Activated CD8-positive, alpha-beta T cell treated with anti-CD3 and anti-CD28 coated beads, Interleukin-2, amount 10 ng/mL, durations not matched to agents 7 days and 5 days (primary cell): Measurements from ENCODE around the gene EIF4G1. TPM values are rescaled to one million over a fixed set of nuclear protein-coding genes. Genes with fewer than 3 reads are reported as not detected.

Experiments
- ATAC-seq: fragments of 150-1000 bp; cut with Tn5 transposase; one replicate; pipeline ENCODE4 v1.10.0; 2021; ENCODE audit warnings: moderate library complexity
- CTCF ChIA-PET: fragments of 350-600 bp; sonication (Branson Sonifier 250); formaldehyde crosslinking; loops from one replicate; lab custom pipeline; 2021; ENCODE audit warnings: antibody characterized with exemption; lab: Charles Lee
- POLR2A ChIA-PET: fragments of 350-600 bp; sonication (Branson Sonifier 250); formaldehyde crosslinking; loops from one replicate; lab custom pipeline; 2021; ENCODE audit warnings: antibody characterized with exemption; lab: Charles Lee
- DNase-seq: peaks from one replicate; pipeline ENCODE4 v3.0.0-alpha.2; 2020
- H3K27ac Mint-ChIP-seq: one replicate; pipeline ENCODE4 v1.8.0; 2021; ENCODE audit warnings: mild to moderate bottlenecking, mixed read lengths
- H3K27me3 Mint-ChIP-seq: one replicate; pipeline ENCODE4 v1.8.0; 2021; ENCODE audit warnings: low read depth, mixed read lengths
- H3K36me3 Mint-ChIP-seq: one replicate; pipeline ENCODE4 v1.8.0; 2021; ENCODE audit warnings: low read depth, mixed read lengths
- H3K4me1 Mint-ChIP-seq: one replicate; pipeline ENCODE4 v1.8.0; 2021; ENCODE audit warnings: low read depth, mixed read lengths
- H3K4me3 Mint-ChIP-seq: one replicate; pipeline ENCODE4 v1.8.0; 2021; ENCODE audit warnings: mild to moderate bottlenecking, mixed read lengths
- H3K9me3 Mint-ChIP-seq: one replicate; pipeline ENCODE4 v1.8.0; 2022; ENCODE audit warnings: mixed read lengths; ENCODE audit not compliant: insufficient read depth
- total RNA-seq, 2 experiments: library from RNA; stranded (reverse); gene quantifications; one replicate each; pipeline ENCODE4 v1.2.3, GENCODE V29; 2021

EIF4G1 gene
- total RNA-seq, 2 experiments from 2014 or later, result 339 to 348 TPM

DNA sequence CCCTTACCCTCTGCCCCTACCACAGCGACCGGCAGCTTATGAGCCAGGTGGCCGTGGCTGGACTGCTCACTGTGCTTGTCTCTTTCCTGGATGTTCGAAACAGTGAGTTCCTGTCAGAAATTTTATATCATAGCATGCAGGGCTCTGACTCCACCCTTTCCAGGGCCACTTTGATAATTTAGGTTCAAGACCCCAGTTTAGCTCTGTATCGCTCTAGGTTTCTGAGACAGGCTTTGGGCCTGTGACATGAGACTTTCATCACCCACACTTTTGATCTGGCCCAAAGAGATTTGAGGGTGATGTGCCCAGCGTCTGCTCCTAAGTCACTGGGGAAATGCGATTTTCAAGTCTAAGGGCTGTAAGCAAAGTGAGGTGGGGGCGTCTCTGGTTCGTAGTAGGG is 6.5 kb upstream of the EIF4G1 start:
- Mint-ChIP-seq H3K4me1 (no peaks in the 10 kb centered on the region), H3K36me3 (peaks cover 61% of the 10 kb centered on the region), H3K27ac (no peak overlapping the region), H3K9me3 (no peaks in the 10 kb centered on the region), H3K4me3 (no peak overlapping the region), H3K27me3 (no peaks in the 10 kb centered on the region)
- CTCF ChIA-PET, result no interaction called here
- POLR2A ChIA-PET, result no interaction called here
- DNase-seq (no peak), ATAC-seq (no peak)

DNA sequence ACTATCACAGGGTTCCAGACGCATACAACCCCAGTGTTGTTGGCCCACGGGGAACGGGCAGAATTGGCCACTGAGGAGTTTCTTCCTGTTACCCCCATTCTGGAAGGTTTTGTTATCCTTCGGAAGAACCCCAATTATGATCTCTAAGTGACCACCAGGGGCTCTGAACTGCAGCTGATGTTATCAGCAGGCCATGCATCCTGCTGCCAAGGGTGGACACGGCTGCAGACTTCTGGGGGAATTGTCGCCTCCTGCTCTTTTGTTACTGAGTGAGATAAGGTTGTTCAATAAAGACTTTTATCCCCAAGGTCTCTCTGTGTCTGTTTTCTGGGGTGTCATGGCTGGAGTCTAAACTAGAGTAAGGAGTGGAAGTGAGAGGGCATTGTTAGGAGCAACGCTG is 5.7 kb upstream of the EIF4G1 start:
- Mint-ChIP-seq H3K36me3 (peaks cover 53% of the 10 kb centered on the region), H3K27me3 (no peaks in the 10 kb centered on the region), H3K4me1 (no peaks in the 10 kb centered on the region), H3K9me3 (no peaks in the 10 kb centered on the region), H3K27ac (no peak overlapping the region), H3K4me3 (no peak overlapping the region)
- no peak for ATAC-seq
- no peak for DNase-seq
- ChIA-PET POLR2A (no interaction called here), CTCF (no interaction called here)

DNA sequence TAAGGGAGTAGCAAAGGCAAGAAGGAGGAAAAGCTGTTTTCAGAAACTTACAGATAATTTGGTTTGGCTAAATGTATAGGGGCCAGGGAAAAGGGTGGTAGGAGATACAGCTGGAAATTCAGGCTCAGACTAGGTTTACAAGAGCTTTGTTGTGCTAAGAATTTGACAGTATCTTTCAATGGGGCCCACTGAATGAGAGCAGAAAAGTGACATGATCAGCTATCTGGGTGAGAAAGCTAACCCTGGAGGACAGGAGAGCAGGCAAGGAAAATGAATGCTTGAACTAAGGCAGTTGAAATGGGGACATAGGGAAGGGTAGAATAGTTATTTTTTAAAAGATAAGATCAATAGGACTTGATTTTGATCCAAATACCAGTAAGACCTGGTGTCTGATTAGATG is 2.8 kb upstream of the EIF4G1 start:
- Mint-ChIP-seq H3K4me3 (no peak overlapping the region), H3K4me1 (peaks cover 5% of the 10 kb centered on the region), H3K27me3 (no peaks in the 10 kb centered on the region), H3K9me3 (no peaks in the 10 kb centered on the region), H3K36me3 (peaks cover 38% of the 10 kb centered on the region), H3K27ac (no peak overlapping the region)
- ChIA-PET CTCF (interaction anchor here (1.4 kb wide), 1 partner anchor 9 kb away, joined by 6 read pairs; no protein-coding TSS in a partner anchor), POLR2A (no interaction called here)
- no peak for ATAC-seq
- DNase-seq, result no peak

DNA sequence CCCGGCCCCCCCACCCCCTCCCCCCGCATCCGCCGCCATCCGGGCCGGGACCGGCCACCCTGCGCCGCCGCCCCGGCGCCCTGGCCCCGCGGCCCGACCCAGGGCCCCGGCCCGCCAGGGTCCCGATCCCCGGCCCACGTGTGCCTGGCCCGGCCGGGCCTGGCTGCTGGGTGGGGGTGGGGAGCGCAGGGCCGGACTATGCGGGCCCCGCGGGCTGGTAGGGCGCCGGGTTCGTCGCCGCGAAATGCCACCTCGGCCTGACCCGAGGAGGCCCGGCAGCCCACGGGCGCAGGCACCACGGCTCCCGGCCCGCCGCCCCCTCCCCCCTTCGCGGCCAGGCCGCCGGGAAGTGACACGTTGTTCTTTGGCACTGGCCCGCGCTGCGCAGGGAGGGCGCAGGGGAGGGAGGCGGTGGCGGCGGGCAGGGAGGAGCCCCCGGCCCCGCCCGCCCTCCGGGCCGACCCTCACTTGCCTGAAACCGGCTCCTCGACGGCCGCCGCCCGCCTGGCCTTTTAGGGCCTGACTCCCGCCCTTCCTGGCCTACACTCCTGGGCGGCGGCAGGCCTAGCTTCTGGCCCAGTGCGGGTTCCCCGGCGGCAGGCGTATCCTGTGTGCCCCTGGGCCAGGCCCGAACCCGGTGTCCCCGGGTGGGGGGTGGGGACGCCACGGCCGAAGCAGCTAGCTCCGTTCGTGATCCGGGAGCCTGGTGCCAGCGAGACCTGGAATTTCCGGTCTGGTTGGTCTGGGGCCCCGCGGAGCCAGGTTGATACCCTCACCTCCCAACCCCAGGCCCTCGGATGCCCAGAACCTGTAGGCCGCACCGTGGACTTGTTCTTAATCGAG is 515 bp downstream of the EIF4G1 start:
- no peaks in the 10 kb centered on the region for H3K27me3 Mint-ChIP-seq
- H3K4me1 Mint-ChIP-seq, result peaks cover 28% of the 10 kb centered on the region
- DNase-seq (peak; percentile 69), ATAC-seq (peak; percentile 54)
- ChIA-PET CTCF (no interaction called here), POLR2A (interaction anchor here (0.6 to 2.3 kb wide), 5 partner anchors 9 to 48 kb away, joined by 3 to 6 read pairs (median 6); partner anchors contain the start of gene FAM131A)
- peaks cover 35% of the 10 kb centered on the region for H3K36me3 Mint-ChIP-seq
- H3K27ac Mint-ChIP-seq, result peak overlapping the region; percentile 94
- peak overlapping the region; percentile 85 for H3K4me3 Mint-ChIP-seq
- no peaks in the 10 kb centered on the region for H3K9me3 Mint-ChIP-seq

DNA sequence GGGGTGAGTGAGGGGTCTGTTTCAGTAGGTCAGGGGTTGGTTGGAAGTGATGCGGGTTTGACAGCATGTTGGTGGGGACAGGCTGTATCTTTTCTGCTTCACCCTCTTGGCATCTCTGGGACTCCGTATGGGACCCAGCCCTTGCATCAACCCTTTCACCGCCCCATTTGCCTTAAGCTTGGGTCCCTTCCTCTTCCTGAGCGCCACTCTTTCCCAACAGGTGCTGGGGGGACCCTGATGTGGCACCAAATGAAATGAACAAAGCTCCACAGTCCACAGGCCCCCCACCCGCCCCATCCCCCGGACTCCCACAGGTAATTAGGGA is 1.1 kb downstream of the EIF4G1 start:
- Mint-ChIP-seq H3K4me3 (peak overlapping the region; percentile 85), H3K4me1 (peaks cover 28% of the 10 kb centered on the region), H3K27ac (peak overlapping the region; percentile 94), H3K36me3 (peaks cover 35% of the 10 kb centered on the region), H3K27me3 (no peaks in the 10 kb centered on the region), H3K9me3 (no peaks in the 10 kb centered on the region)
- DNase-seq (peak; percentile 39), ATAC-seq (peak; percentile 2)
- ChIA-PET POLR2A (interaction anchor here (0.6 to 2.3 kb wide), 6 partner anchors 10 to 47 kb away, joined by 3 to 6 read pairs (median 5); partner anchors contain the start of gene FAM131A), CTCF (interaction anchor here (0.9 to 1.3 kb wide), 2 partner anchors 10 to 15 kb away, joined by 3 to 4 read pairs; no protein-coding TSS in a partner anchor)

DNA sequence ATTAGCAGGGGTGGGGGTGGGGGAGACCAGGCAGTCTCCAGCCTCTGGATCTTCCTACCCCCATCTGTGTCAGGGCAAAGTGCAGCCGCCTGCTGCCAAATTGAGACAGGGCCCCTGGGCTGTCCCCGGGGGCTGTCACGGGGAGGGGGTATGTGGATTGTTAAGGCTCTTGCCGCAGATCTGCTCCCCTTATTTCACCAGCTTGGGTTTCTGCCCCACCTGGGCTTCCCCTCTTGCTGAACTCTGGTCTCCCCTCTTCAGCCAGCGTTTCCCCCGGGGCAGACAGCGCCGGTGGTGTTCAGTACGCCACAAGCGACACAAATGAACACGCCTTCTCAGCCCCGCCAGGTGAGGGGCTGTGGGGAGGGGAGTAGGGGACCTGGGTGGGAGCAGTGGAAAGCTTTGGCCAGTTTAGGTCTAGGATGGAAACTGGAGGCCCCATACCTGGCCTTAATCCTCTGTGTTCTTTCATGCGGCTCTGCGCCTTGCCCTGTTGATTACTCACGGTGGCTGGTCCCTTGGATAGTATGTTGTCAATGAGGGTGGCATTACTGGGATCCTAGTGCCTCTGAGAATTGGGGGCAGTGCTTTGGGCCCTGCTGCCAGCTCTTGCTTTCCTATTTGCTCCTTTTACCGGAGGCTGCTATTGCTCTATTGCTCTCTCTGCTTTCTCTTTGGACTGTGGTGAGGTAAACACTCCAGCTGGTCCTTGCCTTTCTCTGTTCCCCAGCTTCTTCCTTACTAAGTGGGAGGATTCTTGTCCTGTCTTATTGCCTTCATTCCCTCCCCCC is 1.7 kb downstream of the EIF4G1 start:
- Mint-ChIP-seq H3K4me3 (peak overlapping the region; percentile 85), H3K36me3 (peaks cover 40% of the 10 kb centered on the region), H3K4me1 (peaks cover 28% of the 10 kb centered on the region), H3K27me3 (no peaks in the 10 kb centered on the region), H3K9me3 (no peaks in the 10 kb centered on the region), H3K27ac (peak overlapping the region; percentile 94)
- DNase-seq (no peak), ATAC-seq (no peak)
- POLR2A ChIA-PET, result interaction anchor here (0.9 to 2.3 kb wide), 6 partner anchors 10 to 47 kb away, joined by 3 to 6 read pairs (median 4); partner anchors contain the start of gene FAM131A
- CTCF ChIA-PET, result interaction anchor here (0.9 to 1.3 kb wide), 2 partner anchors 11 to 16 kb away, joined by 3 to 4 read pairs; no protein-coding TSS in a partner anchor

DNA sequence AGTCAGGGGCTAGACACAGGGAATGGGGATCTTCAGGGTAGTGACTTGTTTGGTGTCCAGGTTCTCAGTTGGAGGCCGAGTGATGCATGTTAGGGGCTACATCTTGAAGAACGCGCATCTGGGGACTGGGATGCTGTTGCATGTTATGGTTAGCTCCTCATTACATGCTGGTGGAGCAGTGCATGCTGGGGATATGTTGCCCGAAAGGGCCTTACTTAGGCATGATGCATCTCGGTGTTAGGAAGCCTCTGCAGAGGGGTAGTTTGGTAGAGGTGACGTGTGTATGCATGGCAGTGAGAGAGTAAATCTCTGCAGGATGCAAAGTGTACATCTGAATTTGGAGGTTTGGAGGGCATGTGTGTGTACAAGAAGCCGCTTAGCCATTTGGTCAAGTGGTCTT is 2.4 kb downstream of the EIF4G1 start:
- Mint-ChIP-seq H3K27ac (peak overlapping the region; percentile 94), H3K4me1 (peaks cover 28% of the 10 kb centered on the region), H3K27me3 (no peaks in the 10 kb centered on the region), H3K4me3 (peak overlapping the region; percentile 85), H3K9me3 (no peaks in the 10 kb centered on the region), H3K36me3 (peaks cover 47% of the 10 kb centered on the region)
- ATAC-seq (no peak), DNase-seq (no peak)
- CTCF ChIA-PET, result interaction anchor here (1.3 kb wide), 1 partner anchor 16 kb away, joined by 4 read pairs; no protein-coding TSS in a partner anchor
- POLR2A ChIA-PET, result interaction anchor here (0.9 to 2.3 kb wide), 2 partner anchors 13 to 16 kb away, joined by 3 to 6 read pairs; no protein-coding TSS in a partner anchor

DNA sequence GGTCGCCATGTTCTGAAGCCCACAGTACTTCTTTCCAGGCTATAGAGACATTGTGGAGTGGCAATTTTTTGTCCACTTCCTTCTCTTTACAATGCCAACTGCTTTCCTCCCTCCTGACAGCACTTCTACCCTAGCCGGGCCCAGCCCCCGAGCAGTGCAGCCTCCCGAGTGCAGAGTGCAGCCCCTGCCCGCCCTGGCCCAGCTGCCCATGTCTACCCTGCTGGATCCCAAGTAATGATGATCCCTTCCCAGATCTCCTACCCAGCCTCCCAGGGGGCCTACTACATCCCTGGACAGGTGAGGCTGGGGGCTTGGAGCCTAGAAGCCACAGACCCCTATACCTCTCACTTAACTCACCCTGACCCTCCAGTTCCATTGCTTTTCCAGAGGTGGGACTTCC is 2.8 kb downstream of the EIF4G1 start:
- Mint-ChIP-seq H3K27ac (peak overlapping the region; percentile 32), H3K4me3 (no peak overlapping the region), H3K27me3 (no peaks in the 10 kb centered on the region), H3K36me3 (peaks cover 50% of the 10 kb centered on the region), H3K9me3 (no peaks in the 10 kb centered on the region), H3K4me1 (peaks cover 28% of the 10 kb centered on the region)
- no peak for ATAC-seq
- POLR2A ChIA-PET, result no interaction called here
- CTCF ChIA-PET, result no interaction called here
- DNase-seq, result no peak

DNA sequence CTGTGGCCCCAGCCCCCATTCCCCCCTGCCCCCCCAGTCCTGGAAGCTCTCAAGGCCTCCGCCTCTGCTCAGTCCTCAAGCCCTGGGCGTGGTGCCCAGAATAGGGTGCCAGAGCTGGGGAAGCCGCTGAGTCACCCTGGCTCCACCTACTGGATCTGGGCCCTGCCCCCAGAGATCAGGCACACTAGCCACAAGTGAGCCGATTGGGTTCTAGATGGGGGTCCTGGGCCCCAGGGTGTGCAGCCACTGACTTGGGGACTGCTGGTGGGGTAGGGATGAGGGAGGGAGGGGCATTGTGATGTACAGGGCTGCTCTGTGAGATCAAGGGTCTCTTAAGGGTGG is 5.7 kb downstream of the EIF4G1 start:
- Mint-ChIP-seq H3K4me1 (peaks cover 31% of the 10 kb centered on the region), H3K27me3 (no peaks in the 10 kb centered on the region), H3K36me3 (peaks cover 76% of the 10 kb centered on the region), H3K9me3 (no peaks in the 10 kb centered on the region), H3K27ac (no peak overlapping the region), H3K4me3 (no peak overlapping the region)
- DNase-seq (no peak), ATAC-seq (no peak)
- POLR2A ChIA-PET, result interaction anchor here (1.2 kb wide), 1 partner anchor 8 kb away, joined by 3 read pairs; no protein-coding TSS in a partner anchor
- CTCF ChIA-PET, result no interaction called here

DNA sequence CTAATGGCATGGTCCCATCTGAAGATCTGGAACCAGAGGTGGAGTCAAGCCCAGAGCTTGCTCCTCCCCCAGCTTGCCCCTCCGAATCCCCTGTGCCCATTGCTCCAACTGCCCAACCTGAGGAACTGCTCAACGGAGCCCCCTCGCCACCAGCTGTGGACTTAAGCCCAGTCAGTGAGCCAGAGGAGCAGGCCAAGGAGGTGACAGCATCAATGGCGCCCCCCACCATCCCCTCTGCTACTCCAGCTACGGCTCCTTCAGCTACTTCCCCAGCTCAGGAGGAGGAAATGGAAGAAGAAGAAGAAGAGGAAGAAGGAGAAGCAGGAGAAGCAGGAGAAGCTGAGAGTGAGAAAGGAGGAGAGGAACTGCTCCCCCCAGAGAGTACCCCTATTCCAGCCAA is 7.3 kb downstream of the EIF4G1 start:
- peaks cover 83% of the 10 kb centered on the region for H3K36me3 Mint-ChIP-seq
- no peak overlapping the region for H3K4me3 Mint-ChIP-seq
- ATAC-seq (no peak), DNase-seq (no peak)
- peaks cover 25% of the 10 kb centered on the region for H3K4me1 Mint-ChIP-seq
- no peak overlapping the region for H3K27ac Mint-ChIP-seq
- POLR2A ChIA-PET, result no interaction called here
- CTCF ChIA-PET, result interaction anchor here (1.4 kb wide), 1 partner anchor 16 kb away, joined by 4 read pairs; no protein-coding TSS in a partner anchor
- no peaks in the 10 kb centered on the region for H3K27me3 Mint-ChIP-seq
- H3K9me3 Mint-ChIP-seq, result no peaks in the 10 kb centered on the region

DNA sequence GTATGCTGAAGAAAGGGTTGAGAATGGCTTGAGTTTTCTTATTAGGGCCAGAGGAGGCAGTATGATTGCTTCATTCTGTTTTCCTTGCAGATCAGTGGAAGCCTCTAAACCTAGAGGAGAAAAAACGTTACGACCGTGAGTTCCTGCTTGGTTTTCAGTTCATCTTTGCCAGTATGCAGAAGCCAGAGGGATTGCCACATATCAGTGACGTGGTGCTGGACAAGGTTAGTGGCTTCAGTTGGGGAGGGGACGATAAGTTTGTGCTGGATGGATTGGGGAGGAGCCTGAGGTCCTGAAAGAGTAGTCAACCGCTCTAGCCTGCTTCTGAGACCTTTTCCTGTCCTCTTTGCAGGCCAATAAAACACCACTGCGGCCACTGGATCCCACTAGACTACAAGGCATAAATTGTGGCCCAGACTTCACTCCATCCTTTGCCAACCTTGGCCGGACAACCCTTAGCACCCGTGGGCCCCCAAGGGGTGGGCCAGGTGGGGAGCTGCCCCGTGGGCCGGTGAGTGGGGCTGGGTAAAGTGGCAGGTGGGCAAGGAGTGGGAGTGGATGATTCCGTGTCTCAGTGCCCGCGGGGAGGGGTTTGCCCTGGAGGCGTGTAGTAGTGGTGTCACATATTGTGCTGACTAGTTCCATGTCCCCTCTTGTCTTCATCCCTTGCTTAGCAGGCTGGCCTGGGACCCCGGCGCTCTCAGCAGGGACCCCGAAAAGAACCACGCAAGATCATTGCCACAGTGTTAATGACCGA is 8.5 kb downstream of the EIF4G1 start:
- no peaks in the 10 kb centered on the region for H3K27me3 Mint-ChIP-seq
- H3K4me3 Mint-ChIP-seq, result no peak overlapping the region
- no peak overlapping the region for H3K27ac Mint-ChIP-seq
- POLR2A ChIA-PET, result no interaction called here
- H3K4me1 Mint-ChIP-seq, result peaks cover 13% of the 10 kb centered on the region
- ATAC-seq (no peak), DNase-seq (no peak)
- CTCF ChIA-PET, result no interaction called here
- H3K36me3 Mint-ChIP-seq, result peaks cover 83% of the 10 kb centered on the region
- no peaks in the 10 kb centered on the region for H3K9me3 Mint-ChIP-seq
